Lower leg skin (tissue), 3 donors: Measurements from ENCODE around the gene ATAD3A.

Source experiments
- CTCF ChIP-seq, 3 donors: fragments of 450-650 bp; IDR thresholded peaks; one replicate each; pipeline ENCODE4 v1.5.1; 2016; ENCODE audit warnings: antibody characterized with exemption in 3 of 3, mild to moderate bottlenecking in 3 of 3, moderate library complexity in 2 of 3
- POLR2A ChIP-seq, 2 donors: fragments of 450-650 bp; IDR thresholded peaks; one replicate each; pipeline ENCODE4 v1.6.1; 2016 to 2017; ENCODE audit warnings: antibody characterized with exemption in 2 of 2, mild to moderate bottlenecking in 1 of 2, moderate library complexity in 1 of 2

- no peak for TF ChIP-seq POLR2A (IDR thresholded peaks at IDR 0.05)
- no peak for TF ChIP-seq CTCF (IDR thresholded peaks at IDR 0.05)
Measured at GRCh38 chr1:1547011-1547410, 35.0 kb downstream of the ATAD3A start.
